ENCODE measurements around the gene MREG.

MREG gene

DNA sequence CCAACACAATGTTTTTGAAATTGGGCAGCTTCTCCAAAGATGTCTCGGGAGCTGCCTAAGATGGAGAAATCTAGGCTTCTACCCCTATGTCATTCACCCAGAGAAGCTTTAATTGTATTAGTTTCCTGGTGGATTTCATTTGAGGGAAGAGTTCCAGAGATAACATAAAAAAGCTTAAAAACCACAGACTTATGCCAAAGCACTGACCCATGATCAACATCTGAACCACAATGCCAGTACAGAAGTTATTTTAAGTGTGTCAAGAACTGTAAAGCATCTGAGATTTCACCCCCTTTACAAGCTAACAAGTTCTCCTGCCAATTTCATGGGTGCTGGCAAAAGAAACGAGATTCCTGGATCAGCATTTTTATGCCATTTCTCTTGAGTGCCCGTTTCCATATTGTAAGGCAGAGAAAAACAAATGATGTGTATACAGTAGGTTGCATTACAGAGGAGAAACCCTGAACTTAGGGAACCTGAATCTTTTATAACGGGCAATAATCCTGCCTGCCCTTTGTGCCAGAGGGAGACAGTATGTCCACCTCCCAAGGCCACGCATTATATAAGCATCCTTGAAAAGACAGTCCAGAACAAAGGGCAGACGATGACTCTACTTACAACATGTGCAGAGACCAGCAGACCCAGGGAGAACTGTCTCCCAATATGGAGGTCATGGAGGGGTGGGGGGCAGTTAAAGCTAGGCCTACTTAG lies 44.1 kb downstream of the MREG start:
- peaks cover 12% of the 10 kb centered on the region for H3K4me1 ChIP-seq (ENCODE audit: control insufficient read depth, insufficient read depth, low read length)
- TF ChIP-seq ZNF2 (tag by site-specific recombination; IDR thresholded peaks at IDR 0.05) (no peak), ZNF692 (tag by site-specific recombination; IDR thresholded peaks at IDR 0.05) (no peak), ZIC2 (tag by site-specific recombination; IDR thresholded peaks at IDR 0.05) (no peak), KLF8 (tag by site-specific recombination; IDR thresholded peaks at IDR 0.05) (no peak), ZNF175 (tag by site-specific recombination; IDR thresholded peaks at IDR 0.05) (no peak), AEBP2 (tag by site-specific recombination; IDR thresholded peaks at IDR 0.05; ENCODE audit: borderline replicate concordance) (no peak), OSR2 (tag by site-specific recombination; IDR thresholded peaks at IDR 0.05) (no peak), ZNF341 (tag by site-specific recombination; IDR thresholded peaks at IDR 0.05; ENCODE audit: low read depth) (no peak), ZNF391 (tag by site-specific recombination; IDR thresholded peaks at IDR 0.05; ENCODE audit: borderline replicate concordance, low read depth) (no peak)
- TF ChIP-seq, protein P1, sequence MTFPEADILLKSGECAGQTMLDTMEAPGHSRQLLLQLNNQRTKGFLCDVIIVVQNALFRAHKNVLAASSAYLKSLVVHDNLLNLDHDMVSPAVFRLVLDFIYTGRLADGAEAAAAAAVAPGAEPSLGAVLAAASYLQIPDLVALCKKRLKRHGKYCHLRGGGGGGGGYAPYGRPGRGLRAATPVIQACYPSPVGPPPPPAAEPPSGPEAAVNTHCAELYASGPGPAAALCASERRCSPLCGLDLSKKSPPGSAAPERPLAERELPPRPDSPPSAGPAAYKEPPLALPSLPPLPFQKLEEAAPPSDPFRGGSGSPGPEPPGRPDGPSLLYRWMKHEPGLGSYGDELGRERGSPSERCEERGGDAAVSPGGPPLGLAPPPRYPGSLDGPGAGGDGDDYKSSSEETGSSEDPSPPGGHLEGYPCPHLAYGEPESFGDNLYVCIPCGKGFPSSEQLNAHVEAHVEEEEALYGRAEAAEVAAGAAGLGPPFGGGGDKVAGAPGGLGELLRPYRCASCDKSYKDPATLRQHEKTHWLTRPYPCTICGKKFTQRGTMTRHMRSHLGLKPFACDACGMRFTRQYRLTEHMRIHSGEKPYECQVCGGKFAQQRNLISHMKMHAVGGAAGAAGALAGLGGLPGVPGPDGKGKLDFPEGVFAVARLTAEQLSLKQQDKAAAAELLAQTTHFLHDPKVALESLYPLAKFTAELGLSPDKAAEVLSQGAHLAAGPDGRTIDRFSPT (tag by site-specific recombination; IDR thresholded peaks at IDR 0.05): no peak
- TF ChIP-seq, protein P2, sequence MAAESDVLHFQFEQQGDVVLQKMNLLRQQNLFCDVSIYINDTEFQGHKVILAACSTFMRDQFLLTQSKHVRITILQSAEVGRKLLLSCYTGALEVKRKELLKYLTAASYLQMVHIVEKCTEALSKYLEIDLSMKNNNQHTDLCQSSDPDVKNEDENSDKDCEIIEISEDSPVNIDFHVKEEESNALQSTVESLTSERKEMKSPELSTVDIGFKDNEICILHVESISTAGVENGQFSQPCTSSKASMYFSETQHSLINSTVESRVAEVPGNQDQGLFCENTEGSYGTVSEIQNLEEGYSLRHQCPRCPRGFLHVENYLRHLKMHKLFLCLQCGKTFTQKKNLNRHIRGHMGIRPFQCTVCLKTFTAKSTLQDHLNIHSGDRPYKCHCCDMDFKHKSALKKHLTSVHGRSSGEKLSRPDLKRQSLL (tag by site-specific recombination; IDR thresholded peaks at IDR 0.05): no peak
- no peak overlapping the region for H3K27ac ChIP-seq (ENCODE audit: extremely low read depth, low read depth, low read length)
- H3K36me3 ChIP-seq (ENCODE audit: control insufficient read depth in 2 of 2, insufficient read depth in 1 of 2, low read length in 2 of 2): peaks cover 0 to 7% of the 10 kb centered on the region in 2 experiments; a peak in 1 of 3 replicates
- H3K9me3 ChIP-seq (ENCODE audit: control insufficient read depth, insufficient read depth, low read depth, low read length): no peaks in the 10 kb centered on the region
- CTCF ChIA-PET: interaction anchor here (1.1 kb wide), 1 partner anchor 19 kb away, joined by 3 read pairs; no protein-coding TSS in a partner anchor
- no peak overlapping the region for H3K4me3 ChIP-seq (ENCODE audit: low read depth, low read length)
- POLR2A ChIA-PET: no interaction called here

- CTCF ChIA-PET: interaction anchor here (1.1 kb wide), 1 partner anchor 18 kb away, joined by 3 read pairs; no protein-coding TSS in a partner anchor
Measured at GRCh38 chr2:215968499-215968898, 44.9 kb downstream of the MREG start.

More at GRCh38 chr2:215968499-215968898, 44.9 kb downstream of the MREG start:
- no peak for TF ChIP-seq ZNF416 (tag by site-specific recombination; IDR thresholded peaks at IDR 0.05)
- no peak for TF ChIP-seq ZNF514 (tag by site-specific recombination; IDR thresholded peaks at IDR 0.05)
- no peak for TF ChIP-seq ZNF146 (tag by site-specific recombination; IDR thresholded peaks at IDR 0.05)
- TF ChIP-seq ZNF555 (tag by site-specific recombination; conservative IDR thresholded peaks at IDR 0.05): no peak
- TF ChIP-seq ZNF785 (tag by site-specific recombination; IDR thresholded peaks at IDR 0.05): no peak
- no peak for TF ChIP-seq ZBTB7A (tag by site-specific recombination; IDR thresholded peaks at IDR 0.05; ENCODE audit: low read depth)
- no peak for TF ChIP-seq ZNF174 (tag by site-specific recombination; IDR thresholded peaks at IDR 0.05)
- no peak for TF ChIP-seq ZNF211 (tag by site-specific recombination; IDR thresholded peaks at IDR 0.05; ENCODE audit: low read depth)
- TF ChIP-seq ZBTB1 (tag by site-specific recombination; IDR thresholded peaks at IDR 0.05): no peak
- TF ChIP-seq YY1 (tag by site-specific recombination; IDR thresholded peaks at IDR 0.05): no peak
- no peak for TF ChIP-seq KLF16 (tag by site-specific recombination; IDR thresholded peaks at IDR 0.05)
- TF ChIP-seq MYNN (tag by site-specific recombination; IDR thresholded peaks at IDR 0.05; ENCODE audit: borderline replicate concordance): no peak
- H3K4me1 ChIP-seq (ENCODE audit: control insufficient read depth, insufficient read depth, low read length): peaks cover 4% of the 10 kb centered on the region
- H3K9me3 ChIP-seq (ENCODE audit: control insufficient read depth, insufficient read depth, low read depth, low read length): no peaks in the 10 kb centered on the region
- H3K27ac ChIP-seq (ENCODE audit: extremely low read depth, low read depth, low read length): no peak overlapping the region
- peaks cover 0 to 7% of the 10 kb centered on the region in 2 experiments; a peak in 1 of 3 replicates for H3K36me3 ChIP-seq (ENCODE audit: control insufficient read depth in 2 of 2, insufficient read depth in 1 of 2, low read length in 2 of 2)
- POLR2A ChIA-PET: no interaction called here
- no peak overlapping the region for H3K4me3 ChIP-seq (ENCODE audit: low read depth, low read length)

Data from HEK293 (cell line).